GM19467 (cell line): ENCODE data around the gene BET1L.
"Not testable (repeated sequence)": the region's sequence is repeated elsewhere in the genome, so short reads cannot be mapped to it uniquely, and the experiment has no call there.

Source experiments
- ATAC-seq: cut with Tn5 transposase; IDR thresholded peaks from one replicate; pipeline ENCODE4 v1.9.1; 2021; ENCODE audit warnings: mild to moderate bottlenecking, moderate library complexity; ENCODE audit not compliant: unreplicated experiment

The BET1L gene

DNA sequence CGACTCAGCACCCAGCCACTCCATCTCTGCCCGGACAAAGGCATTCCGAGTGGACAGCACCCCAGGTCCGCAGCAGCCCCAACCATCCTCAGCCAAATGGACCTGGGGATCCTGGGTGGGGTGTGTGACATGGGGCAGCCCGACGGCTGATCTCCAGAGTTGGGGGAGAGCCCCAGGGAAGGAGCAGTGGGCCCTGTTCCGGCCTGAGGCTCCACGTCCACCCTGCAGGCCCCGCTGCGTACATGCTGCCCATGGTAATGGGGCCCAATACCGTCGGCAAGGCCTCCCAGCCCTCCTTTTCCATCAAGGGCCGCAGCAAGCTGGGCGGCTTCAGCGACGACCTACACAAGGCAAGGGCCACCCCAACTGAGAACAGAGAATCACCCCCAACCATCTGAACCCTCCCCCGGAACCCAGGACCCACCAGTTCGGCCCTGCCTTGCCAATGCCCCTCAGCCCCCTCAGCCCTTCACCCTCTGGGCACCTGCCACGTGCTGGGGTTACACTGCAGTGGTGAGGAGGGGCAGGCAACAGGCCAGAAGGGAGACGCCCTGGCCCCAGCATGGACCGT lies 8.9 kb downstream of the BET1L start:
- ATAC-seq = no peak

GRCh38 chr11:197741-198235 lies 9.4 kb downstream of the BET1L start:
- ATAC-seq = no peak

DNA sequence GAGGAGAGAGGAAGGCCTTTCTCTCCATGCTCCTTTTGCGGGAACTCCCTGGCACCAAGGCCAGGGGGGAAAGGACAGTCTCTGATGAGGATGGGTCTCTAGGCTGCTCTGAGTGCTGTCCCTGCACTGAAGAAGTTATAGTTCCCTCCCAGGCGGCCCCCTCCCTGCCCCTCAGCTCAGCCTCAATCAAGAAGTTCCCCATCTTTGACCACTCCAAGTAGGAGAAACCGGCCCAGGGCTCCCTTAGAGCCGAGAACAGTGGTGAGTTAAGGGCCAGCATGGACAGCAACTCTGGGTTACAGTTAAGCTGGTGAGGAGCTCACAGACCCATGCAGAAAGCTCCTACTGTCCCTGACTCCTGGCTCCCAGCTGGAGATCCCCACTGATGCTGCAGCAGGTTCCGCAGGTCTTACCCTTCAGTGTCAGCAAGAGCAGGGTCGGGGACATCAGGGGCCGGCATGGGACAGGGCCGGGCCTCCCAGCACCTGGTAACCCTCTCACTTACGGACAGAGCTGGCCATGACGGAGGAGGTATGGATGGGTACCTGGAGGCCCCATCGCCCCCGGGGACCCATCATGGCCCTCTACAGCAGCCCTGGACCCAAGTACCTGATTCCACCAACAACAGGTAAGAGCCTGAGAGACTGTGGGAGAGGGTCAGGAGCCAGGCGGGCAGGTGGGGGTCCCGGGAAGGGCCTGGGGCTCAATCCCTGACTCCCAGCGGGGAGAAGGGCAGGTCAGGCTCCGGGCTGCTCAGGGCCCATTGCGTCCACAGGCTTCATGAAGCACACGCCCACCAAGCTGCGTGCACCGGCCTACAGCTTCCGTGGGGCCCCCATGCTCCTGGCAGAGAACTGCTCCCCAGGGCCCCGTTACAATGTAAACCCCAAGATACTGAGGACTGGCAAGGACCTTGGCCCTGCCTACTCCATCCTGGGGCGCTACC lies 10.1 kb downstream of the BET1L start:
- ATAC-seq = no peak

- ATAC-seq = not testable (repeated sequence)
Observed at GRCh38 chr11:193481-193880, 13.7 kb downstream of the BET1L start.

DNA sequence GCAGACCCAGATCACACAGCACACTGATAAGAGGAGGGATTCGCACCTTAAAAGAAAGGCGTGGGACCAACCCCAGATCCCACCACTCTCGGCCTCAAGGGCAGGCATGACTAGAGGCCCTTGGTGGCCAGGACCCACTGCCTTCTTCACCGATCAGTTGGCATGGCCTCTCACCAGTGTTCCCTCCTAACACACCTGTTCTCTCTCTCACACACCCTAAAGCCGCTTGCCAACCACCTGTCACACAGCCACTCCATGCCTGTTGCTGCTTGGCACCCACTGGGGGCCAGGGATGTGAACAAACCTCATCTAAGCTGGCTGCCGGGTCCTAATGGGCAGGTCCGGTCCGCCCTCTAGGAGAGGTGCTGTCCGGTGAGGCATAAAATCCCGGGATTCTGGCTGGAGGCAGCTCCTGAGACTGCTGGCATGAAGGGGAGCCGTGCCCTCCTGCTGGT lies 14.5 kb downstream of the BET1L start, which contains the start of gene SCGB1C1:
TSS of gene SCGB1C1 (plus strand) at position 405 of the 455 bp plus-strand sequence. CDS start at position 427, 22 bp downstream.
- ATAC-seq = not testable (repeated sequence)

- ATAC-seq = not testable (repeated sequence)
Observed at GRCh38 chr11:191490-192478, 15.4 kb downstream of the BET1L start.

DNA sequence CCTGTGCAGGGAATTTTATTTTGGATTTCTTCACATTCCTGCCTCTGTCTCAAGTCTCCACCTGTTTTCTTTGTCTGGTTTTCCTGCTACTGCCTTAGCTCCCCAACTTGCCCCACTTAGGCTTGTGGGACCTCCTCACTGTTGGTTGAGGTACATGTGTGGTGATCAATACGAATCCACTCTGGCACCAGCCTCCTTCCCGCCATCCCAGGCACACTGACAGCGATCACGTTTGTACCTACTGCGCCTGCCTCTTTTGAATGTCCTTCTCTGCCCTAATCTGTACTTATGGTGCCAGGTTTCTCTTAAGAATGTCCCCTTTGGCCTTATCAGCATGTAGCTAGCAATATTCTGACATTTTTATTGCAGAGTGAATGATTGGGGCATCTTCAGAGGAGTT lies 16.7 kb downstream of the BET1L start:
- not testable (repeated sequence) for ATAC-seq

GRCh38 chr11:189843-190311 lies 17.3 kb downstream of the BET1L start:
- ATAC-seq = peak; percentile 87

- peak; percentile 30 for ATAC-seq
Observed at GRCh38 chr11:189200-189783, 17.9 kb downstream of the BET1L start.

- ATAC-seq = not testable (repeated sequence)
Observed at GRCh38 chr11:180242-180641, 27.0 kb downstream of the BET1L start.
